ENCODE measurements around the gene NR2C2.

DNA sequence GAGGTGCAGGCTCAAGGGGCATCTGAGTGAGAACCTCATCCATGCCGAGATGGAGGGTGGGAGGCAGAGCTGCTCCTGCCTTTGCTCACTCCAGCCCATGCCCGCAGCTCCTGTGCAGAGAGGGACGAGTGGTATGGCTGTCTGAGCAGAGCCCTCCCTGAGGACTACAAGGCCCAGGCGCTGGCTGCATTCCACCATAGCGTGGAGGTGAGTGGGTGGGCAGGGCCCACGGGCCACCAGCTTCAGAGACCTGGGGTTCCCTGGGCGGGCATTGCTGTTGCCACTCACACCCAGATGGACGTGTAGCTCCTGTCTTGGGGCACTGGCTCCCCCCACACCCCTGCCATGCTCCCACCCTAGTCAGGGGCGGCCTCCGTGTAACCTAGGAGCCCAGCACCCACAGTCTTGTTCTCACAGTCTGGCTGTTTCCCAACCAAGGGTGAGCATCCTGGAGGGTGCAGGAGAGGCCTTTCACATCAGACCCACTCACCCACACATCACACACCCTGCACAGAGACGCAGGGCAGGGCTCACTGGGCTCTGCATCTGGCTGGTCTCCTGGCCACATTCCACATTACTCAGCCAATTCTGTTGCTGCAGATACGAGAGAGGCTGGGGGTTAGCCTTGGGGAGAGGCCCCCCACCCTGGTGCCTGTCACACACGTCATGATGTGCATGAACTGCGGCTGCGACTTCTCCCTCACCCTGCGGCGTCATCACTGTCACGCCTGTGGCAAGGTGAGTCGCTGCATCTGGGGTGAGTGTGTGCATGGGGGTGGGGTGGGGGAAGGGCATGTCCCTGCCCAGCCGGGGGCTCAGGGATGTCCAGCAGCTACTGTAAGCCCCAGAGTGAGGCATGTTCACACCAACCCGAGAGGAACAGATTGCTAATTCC is 25.3 kb upstream of the NR2C2 start:
- no peak for TF ChIP-seq POLR2A (IDR thresholded peaks at IDR 0.05; ENCODE audit: extremely low read depth, insufficient read length)
- no peak for TF ChIP-seq CTCF (IDR thresholded peaks at IDR 0.05; ENCODE audit: low read depth, low read length)

All from NB4 (cell line).